Ascending aorta (tissue), 2 donors: Measurements from ENCODE around the gene BTBD7. TPM values are rescaled to one million over a fixed set of nuclear protein-coding genes. Genes with fewer than 3 reads are reported as not detected.

ENCODE experiments used
- DNase-seq, 2 donors: peaks; one replicate each; pipeline ENCODE4 v3.0.0-alpha.2; 2019; ENCODE audit warnings: low spot score in 2 of 2
- H3K27ac ChIP-seq, 2 donors: fragments of 200-600 bp; sonication (generic); one replicate each; pipeline ENCODE4 v1.5.1; 2016 to 2017; ENCODE audit warnings: mild to moderate bottlenecking in 1 of 2
- H3K27me3 ChIP-seq: fragments of 200-600 bp; sonication (generic); one replicate; pipeline ENCODE4 v1.5.1; 2017
- H3K36me3 ChIP-seq, 2 donors: fragments of 200-600 bp; sonication (generic); one replicate each; pipeline ENCODE4 v1.5.1; 2016
- H3K4me1 ChIP-seq, 2 donors: fragments of 200-600 bp; sonication (generic); one replicate each; pipeline ENCODE4 v1.5.1; 2016 to 2017; ENCODE audit warnings: mild to moderate bottlenecking in 1 of 2
- H3K4me3 ChIP-seq, 2 donors: fragments of 200-600 bp; sonication (generic); one replicate each; pipeline ENCODE4 v1.5.1; 2016 to 2017; ENCODE audit warnings: mild to moderate bottlenecking in 1 of 2
- H3K9me3 ChIP-seq, 2 donors: fragments of 200-600 bp; sonication (generic); one replicate each; pipeline ENCODE4 v1.5.1; 2016
- intact Hi-C: fragments of 100-400 bp; cut with DNase I; formaldehyde crosslinking; loops from one replicate; pipeline ENCODE4 v1.15.1; 2023
- total RNA-seq: library from RNA; depleted of rRNA; stranded (reverse); fragments of >200 nt; gene quantifications from one replicate; pipeline ENCODE4 v1.1.0, GENCODE V29; 2016
- TF ChIP-seq, protein P1 (sequence below), 3 experiments: fragments of 200-600 bp in 2 of 3; fragments of 450-650 bp in 1 of 3; sonication (generic) in 2 of 3; IDR thresholded peaks; one replicate each; pipeline ENCODE4 v1.5.1; 2016 to 2019; ENCODE audit warnings: antibody characterized with exemption in 3 of 3, mild to moderate bottlenecking in 1 of 3, moderate library complexity in 1 of 3

Gene BTBD7
- total RNA-seq, 1 donor from 2014 or later, result 17.2 TPM

DNA sequence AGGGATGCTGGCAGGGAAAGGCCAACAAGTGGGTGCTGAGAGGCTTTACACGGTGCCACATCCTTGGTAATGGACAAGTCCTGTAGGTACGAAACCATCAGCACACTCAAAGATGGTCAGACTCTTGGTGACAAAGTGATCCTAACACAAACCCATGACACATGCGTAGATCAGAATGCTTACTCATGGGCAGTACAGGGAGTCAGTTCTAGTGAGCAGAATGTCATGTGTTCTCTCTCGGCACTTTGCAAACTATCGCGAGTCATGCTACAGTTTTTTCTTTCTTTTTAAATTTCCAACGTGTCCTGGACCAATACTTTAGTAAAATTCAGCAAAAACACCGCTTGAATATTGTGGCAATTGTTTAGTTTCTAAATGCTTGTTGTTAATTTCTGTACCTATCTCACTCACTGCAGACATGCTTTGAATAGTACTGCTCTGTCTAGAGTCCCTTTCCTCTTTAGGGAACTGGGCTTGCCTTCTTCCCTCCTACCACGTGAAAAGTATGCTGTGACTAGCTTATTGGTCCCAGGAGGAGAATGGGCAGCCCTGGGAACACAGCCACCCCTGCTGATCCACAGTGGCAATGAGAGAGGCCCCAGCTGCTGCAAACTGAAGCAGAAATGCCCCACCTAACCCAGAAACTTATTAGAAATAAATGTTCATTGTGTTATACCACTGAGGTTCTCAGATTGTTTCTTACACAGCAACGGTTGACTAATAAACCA, 63.3 kb downstream of the BTBD7 start:
- no peaks in the 10 kb centered on the region for H3K9me3 ChIP-seq
- H3K27me3 ChIP-seq, result no peaks in the 10 kb centered on the region
- intact Hi-C loops, result no loop called here
- H3K27ac ChIP-seq, result no peak overlapping the region
- no peaks in the 10 kb centered on the region for H3K4me1 ChIP-seq
- TF ChIP-seq, protein P1, sequence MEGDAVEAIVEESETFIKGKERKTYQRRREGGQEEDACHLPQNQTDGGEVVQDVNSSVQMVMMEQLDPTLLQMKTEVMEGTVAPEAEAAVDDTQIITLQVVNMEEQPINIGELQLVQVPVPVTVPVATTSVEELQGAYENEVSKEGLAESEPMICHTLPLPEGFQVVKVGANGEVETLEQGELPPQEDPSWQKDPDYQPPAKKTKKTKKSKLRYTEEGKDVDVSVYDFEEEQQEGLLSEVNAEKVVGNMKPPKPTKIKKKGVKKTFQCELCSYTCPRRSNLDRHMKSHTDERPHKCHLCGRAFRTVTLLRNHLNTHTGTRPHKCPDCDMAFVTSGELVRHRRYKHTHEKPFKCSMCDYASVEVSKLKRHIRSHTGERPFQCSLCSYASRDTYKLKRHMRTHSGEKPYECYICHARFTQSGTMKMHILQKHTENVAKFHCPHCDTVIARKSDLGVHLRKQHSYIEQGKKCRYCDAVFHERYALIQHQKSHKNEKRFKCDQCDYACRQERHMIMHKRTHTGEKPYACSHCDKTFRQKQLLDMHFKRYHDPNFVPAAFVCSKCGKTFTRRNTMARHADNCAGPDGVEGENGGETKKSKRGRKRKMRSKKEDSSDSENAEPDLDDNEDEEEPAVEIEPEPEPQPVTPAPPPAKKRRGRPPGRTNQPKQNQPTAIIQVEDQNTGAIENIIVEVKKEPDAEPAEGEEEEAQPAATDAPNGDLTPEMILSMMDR (IDR thresholded peaks at IDR 0.05), result no peak
- DNase-seq, result no peak
- no peaks in the 10 kb centered on the region for H3K36me3 ChIP-seq
- H3K4me3 ChIP-seq, result no peak overlapping the region

DNA sequence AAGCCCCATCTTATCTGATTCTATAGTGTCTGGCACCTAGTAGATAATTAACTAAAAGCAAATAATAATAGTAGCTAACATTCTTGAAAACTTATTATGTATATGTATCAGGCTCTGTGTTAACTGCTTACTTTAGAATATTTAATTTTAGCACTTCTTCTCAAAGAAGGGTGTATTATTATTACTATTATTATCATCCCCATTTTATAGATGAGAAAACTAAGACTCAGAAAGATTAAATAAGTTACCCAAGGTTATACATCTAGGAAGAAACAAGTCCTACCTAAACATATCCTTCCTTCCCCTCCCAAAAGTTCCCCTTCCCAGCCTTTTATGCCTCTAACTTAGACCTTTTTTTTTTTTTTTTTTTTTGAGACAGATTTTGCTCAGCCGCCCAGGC, 64.4 kb downstream of the BTBD7 start:
- intact Hi-C loops, result no loop called here
- DNase-seq, result no peak
- H3K4me1 ChIP-seq, result no peaks in the 10 kb centered on the region
- H3K27ac ChIP-seq, result no peak overlapping the region
- H3K36me3 ChIP-seq, result peaks cover 0 to 4% of the 10 kb centered on the region in 2 donors
- no peak overlapping the region for H3K4me3 ChIP-seq
- no peaks in the 10 kb centered on the region for H3K9me3 ChIP-seq
- TF ChIP-seq, protein P1 (IDR thresholded peaks at IDR 0.05), result no peak
- no peaks in the 10 kb centered on the region for H3K27me3 ChIP-seq

- Histone ChIP-seq H3K4me1 (no peaks in the 10 kb centered on the region), H3K9me3 (no peaks in the 10 kb centered on the region), H3K27ac (no peak overlapping the region), H3K36me3 (peaks cover 0 to 14% of the 10 kb centered on the region in 2 donors), H3K27me3 (no peaks in the 10 kb centered on the region), H3K4me3 (no peak overlapping the region)
- TF ChIP-seq, protein P1 (IDR thresholded peaks at IDR 0.05), result no peak
- DNase-seq, result no peak
- intact Hi-C loops, result no loop called here
Observed at GRCh38 chr14:93267149-93267711, 65.6 kb downstream of the BTBD7 start.

- H3K36me3 ChIP-seq, result peaks cover 0 to 23% of the 10 kb centered on the region in 2 donors
- DNase-seq, result no peak
- H3K27me3 ChIP-seq, result no peaks in the 10 kb centered on the region
- TF ChIP-seq, protein P1 (IDR thresholded peaks at IDR 0.05), result no peak
- H3K9me3 ChIP-seq, result no peaks in the 10 kb centered on the region
- intact Hi-C loops, result no loop called here
- H3K4me3 ChIP-seq, result no peak overlapping the region
- H3K4me1 ChIP-seq, result no peaks in the 10 kb centered on the region
- no peak overlapping the region for H3K27ac ChIP-seq
Observed at GRCh38 chr14:93266127-93266526, 66.7 kb downstream of the BTBD7 start.

GRCh38 chr14:93263416-93263815, 69.4 kb downstream of the BTBD7 start:
- Histone ChIP-seq H3K4me1 (no peaks in the 10 kb centered on the region), H3K9me3 (no peaks in the 10 kb centered on the region), H3K27ac (no peak overlapping the region), H3K27me3 (no peaks in the 10 kb centered on the region), H3K4me3 (no peak overlapping the region), H3K36me3 (peaks cover 0 to 28% of the 10 kb centered on the region in 2 donors)
- TF ChIP-seq, protein P1 (IDR thresholded peaks at IDR 0.05), result no peak
- no peak for DNase-seq
- intact Hi-C loops, result no loop called here
